ENCODE results near the gene ZNF143.

Gene ZNF143

GRCh38 chr11:9573775-9574621 is 113.2 kb downstream of the ZNF143 start:
- peak in 6 of 51 donors; percentile 8 to 60 (median 32) for DNase-seq

- DNase-seq: peak in 8 of 51 donors; percentile 3 to 28 (median 13)
These were observed 113.9 kb downstream of the ZNF143 start for GRCh38 chr11:9574622-9575259.

- DNase-seq: peak in 2 of 51 donors; percentile 2 to 10
These were observed 114.7 kb downstream of the ZNF143 start for GRCh38 chr11:9575260-9576240.

GRCh38 chr11:9576701-9577381 is 116.0 kb downstream of the ZNF143 start:
- DNase-seq: no peak

GRCh38 chr11:9577556-9577955 is 116.7 kb downstream of the ZNF143 start:
- DNase-seq: no peak
